Ascending aorta (tissue), 2 donors: Measurements from ENCODE around the gene CIC. TPM values are rescaled to one million over a fixed set of nuclear protein-coding genes. Genes with fewer than 3 reads are reported as not detected.

ENCODE experiments used
- DNase-seq, 2 donors: peaks; one replicate each; pipeline ENCODE4 v3.0.0-alpha.2; 2019; ENCODE audit warnings: low spot score in 2 of 2
- H3K27ac ChIP-seq, 2 donors: fragments of 200-600 bp; sonication (generic); one replicate each; pipeline ENCODE4 v1.5.1; 2016 to 2017; ENCODE audit warnings: mild to moderate bottlenecking in 1 of 2
- H3K27me3 ChIP-seq: fragments of 200-600 bp; sonication (generic); one replicate; pipeline ENCODE4 v1.5.1; 2017
- H3K36me3 ChIP-seq, 2 donors: fragments of 200-600 bp; sonication (generic); one replicate each; pipeline ENCODE4 v1.5.1; 2016
- H3K4me1 ChIP-seq, 2 donors: fragments of 200-600 bp; sonication (generic); one replicate each; pipeline ENCODE4 v1.5.1; 2016 to 2017; ENCODE audit warnings: mild to moderate bottlenecking in 1 of 2
- H3K4me3 ChIP-seq, 2 donors: fragments of 200-600 bp; sonication (generic); one replicate each; pipeline ENCODE4 v1.5.1; 2016 to 2017; ENCODE audit warnings: mild to moderate bottlenecking in 1 of 2
- H3K9me3 ChIP-seq, 2 donors: fragments of 200-600 bp; sonication (generic); one replicate each; pipeline ENCODE4 v1.5.1; 2016
- CTCF ChIP-seq, 3 experiments: fragments of 200-600 bp in 2 of 3; fragments of 450-650 bp in 1 of 3; sonication (generic) in 2 of 3; IDR thresholded peaks; one replicate each; pipeline ENCODE4 v1.5.1; 2016 to 2019; ENCODE audit warnings: antibody characterized with exemption in 3 of 3, mild to moderate bottlenecking in 1 of 3, moderate library complexity in 1 of 3
- intact Hi-C: fragments of 100-400 bp; cut with DNase I; formaldehyde crosslinking; loops from one replicate; pipeline ENCODE4 v1.15.1; 2023
- total RNA-seq: library from RNA; depleted of rRNA; stranded (reverse); fragments of >200 nt; gene quantifications from one replicate; pipeline ENCODE4 v1.1.0, GENCODE V29; 2016

Gene CIC
- total RNA-seq, 1 donor from 2014 or later: 247 TPM

GRCh38 chr19:42248270-42249148, 20.5 kb upstream of the CIC start:
- TF ChIP-seq CTCF (IDR thresholded peaks at IDR 0.05): no peak
- no peaks in the 10 kb centered on the region for H3K27me3 ChIP-seq
- H3K9me3 ChIP-seq: no peaks in the 10 kb centered on the region
- DNase-seq: no peak
- peaks cover 6 to 18% of the 10 kb centered on the region in 2 donors for H3K36me3 ChIP-seq
- intact Hi-C loops: no loop called here
- peak overlapping the region; percentile 97 to 99 for H3K27ac ChIP-seq
- peaks cover 30 to 60% of the 10 kb centered on the region in 2 donors for H3K4me1 ChIP-seq
- H3K4me3 ChIP-seq: no peak overlapping the region

GRCh38 chr19:42249149-42249750, 19.8 kb upstream of the CIC start:
- DNase-seq: no peak
- TF ChIP-seq CTCF (IDR thresholded peaks at IDR 0.05): no peak
- peaks cover 25 to 54% of the 10 kb centered on the region in 2 donors for H3K4me1 ChIP-seq
- H3K36me3 ChIP-seq: peaks cover 6 to 18% of the 10 kb centered on the region in 2 donors
- intact Hi-C loops: no loop called here
- peak overlapping the region; percentile 97 to 99 for H3K27ac ChIP-seq
- no peaks in the 10 kb centered on the region for H3K27me3 ChIP-seq
- no peaks in the 10 kb centered on the region for H3K9me3 ChIP-seq
- no peak overlapping the region for H3K4me3 ChIP-seq

GRCh38 chr19:42249769-42250168, 19.3 kb upstream of the CIC start:
- Histone ChIP-seq H3K27me3 (no peaks in the 10 kb centered on the region), H3K27ac (peak overlapping the region; percentile 97 to 99), H3K4me3 (peak overlapping the region in 1 of 2 donors; percentile 84), H3K4me1 (peaks cover 25 to 54% of the 10 kb centered on the region in 2 donors), H3K36me3 (peaks cover 6 to 18% of the 10 kb centered on the region in 2 donors), H3K9me3 (no peaks in the 10 kb centered on the region)
- intact Hi-C loops: no loop called here
- DNase-seq: no peak
- TF ChIP-seq CTCF (IDR thresholded peaks at IDR 0.05): no peak

GRCh38 chr19:42250183-42250665, 18.8 kb upstream of the CIC start:
- Histone ChIP-seq H3K4me1 (peaks cover 25 to 49% of the 10 kb centered on the region in 2 donors), H3K9me3 (no peaks in the 10 kb centered on the region), H3K27ac (peak overlapping the region; percentile 97 to 99), H3K4me3 (peak overlapping the region; percentile 24 to 84), H3K36me3 (peaks cover 6 to 18% of the 10 kb centered on the region in 2 donors), H3K27me3 (no peaks in the 10 kb centered on the region)
- peak in 1 of 2 donors; percentile 80 for DNase-seq
- intact Hi-C loops: no loop called here
- TF ChIP-seq CTCF (IDR thresholded peaks at IDR 0.05): no peak

GRCh38 chr19:42250666-42251531, 18.2 kb upstream of the CIC start:
- Histone ChIP-seq H3K27me3 (no peaks in the 10 kb centered on the region), H3K9me3 (no peaks in the 10 kb centered on the region), H3K4me1 (peaks cover 23 to 42% of the 10 kb centered on the region in 2 donors), H3K36me3 (peaks cover 6 to 18% of the 10 kb centered on the region in 2 donors), H3K4me3 (peak overlapping the region; percentile 24 to 84), H3K27ac (peak overlapping the region; percentile 97 to 99)
- no peak for TF ChIP-seq CTCF (IDR thresholded peaks at IDR 0.05)
- intact Hi-C loops: no loop called here
- no peak for DNase-seq
